Mononuclear cell (primary cell): ENCODE results near the gene PIGZ. TPM values are rescaled to one million over a fixed set of nuclear protein-coding genes. Genes with fewer than 3 reads are reported as not detected.
"Not testable (repeated sequence)": the region's sequence is repeated elsewhere in the genome, so short reads cannot be mapped to it uniquely, and the experiment has no call there.

Source experiments
- H3K27me3 ChIP-seq: 2 replicates; pipeline ENCODE4 v1.6.0; 2011; ENCODE audit warnings: low read length, control low read depth; ENCODE audit not compliant: insufficient read depth
- H3K4me1 ChIP-seq: 2 replicates; pipeline ENCODE4 v1.5.1; 2011; ENCODE audit warnings: mild to moderate bottlenecking, low read length, control low read depth; ENCODE audit not compliant: insufficient read depth
- H3K4me3 ChIP-seq: 2 replicates; pipeline ENCODE4 v1.5.1; 2011; ENCODE audit warnings: mild to moderate bottlenecking, low read length, moderate library complexity
- H3K9me3 ChIP-seq: 2 replicates; pipeline ENCODE4 v1.5.1; 2011; ENCODE audit warnings: low read depth, mild to moderate bottlenecking, control low read depth, low read length
- total RNA-seq: library from RNA; depleted of rRNA; stranded (reverse); fragments of >200 nt; gene quantifications from one replicate; pipeline ENCODE4 v1.2.3, GENCODE V29; 2012

The PIGZ gene
- total RNA-seq, 1 donor = 1.0 TPM

DNA sequence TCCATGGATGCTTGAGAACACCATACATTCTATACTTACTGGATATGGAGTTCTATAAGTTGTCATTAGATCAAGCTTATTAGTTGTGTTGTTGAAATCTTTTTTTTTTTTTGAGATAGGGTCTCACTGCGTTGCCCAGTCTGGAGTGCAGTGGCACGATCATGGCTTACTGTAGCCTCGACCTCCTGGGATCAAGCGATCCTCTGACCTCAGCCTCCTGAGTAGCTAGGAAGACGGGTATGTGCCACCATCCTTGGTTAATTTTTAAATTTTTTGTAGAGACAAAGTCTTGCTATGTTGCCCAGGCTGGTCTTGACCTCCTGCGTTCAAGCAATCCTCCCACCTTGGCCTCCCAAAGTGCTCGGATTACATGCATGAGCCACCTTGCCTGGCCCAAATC, 13.8 kb downstream of the PIGZ start:
- H3K9me3 ChIP-seq = no peaks in the 10 kb centered on the region
- H3K4me3 ChIP-seq = no peak overlapping the region
- H3K4me1 ChIP-seq = no peaks in the 10 kb centered on the region
- no peaks in the 10 kb centered on the region for H3K27me3 ChIP-seq

DNA sequence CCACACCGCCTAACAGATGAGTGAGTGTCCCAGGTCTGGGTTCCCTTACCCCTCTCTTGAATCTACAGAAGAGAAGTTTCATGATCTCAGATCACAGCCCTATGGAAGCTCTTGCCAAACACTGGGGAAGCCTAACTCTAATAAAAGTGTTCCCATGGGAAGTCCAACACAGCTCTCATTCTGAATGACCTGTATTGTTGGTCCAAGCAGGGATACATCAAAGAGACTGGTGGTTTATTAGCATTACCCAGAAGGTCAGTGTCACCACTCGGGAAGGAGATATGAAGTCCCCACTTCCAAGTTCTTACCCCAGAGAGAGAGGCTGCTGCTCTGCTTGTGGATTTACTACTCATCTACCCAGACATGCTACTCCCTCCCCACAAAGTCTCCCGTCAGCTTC, 17.3 kb downstream of the PIGZ start:
- no peaks in the 10 kb centered on the region for H3K9me3 ChIP-seq
- no peaks in the 10 kb centered on the region for H3K4me1 ChIP-seq
- H3K4me3 ChIP-seq = no peak overlapping the region
- H3K27me3 ChIP-seq = no peaks in the 10 kb centered on the region

DNA sequence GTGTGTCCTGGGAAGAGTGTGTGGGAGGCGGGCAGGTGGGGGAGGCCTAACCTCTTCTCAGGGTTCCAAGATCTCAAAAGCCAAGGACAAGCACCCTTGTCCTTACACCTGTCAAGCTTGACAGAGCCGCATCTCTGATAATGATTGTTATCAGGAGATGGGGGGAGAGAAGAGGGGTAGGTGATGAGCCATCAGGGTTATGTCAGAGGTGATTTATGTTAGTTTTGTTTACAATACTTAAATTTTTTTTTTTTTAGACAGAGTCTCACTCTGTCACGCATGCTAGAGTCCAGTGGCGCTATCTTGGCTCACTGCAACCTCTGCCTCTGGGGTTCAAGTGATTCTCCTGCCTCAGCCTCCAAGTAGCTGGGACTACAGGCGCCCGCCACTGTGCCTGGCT, 18.9 kb downstream of the PIGZ start:
- no peaks in the 10 kb centered on the region for H3K4me1 ChIP-seq
- H3K9me3 ChIP-seq = no peaks in the 10 kb centered on the region
- no peaks in the 10 kb centered on the region for H3K27me3 ChIP-seq
- H3K4me3 ChIP-seq = no peak overlapping the region

DNA sequence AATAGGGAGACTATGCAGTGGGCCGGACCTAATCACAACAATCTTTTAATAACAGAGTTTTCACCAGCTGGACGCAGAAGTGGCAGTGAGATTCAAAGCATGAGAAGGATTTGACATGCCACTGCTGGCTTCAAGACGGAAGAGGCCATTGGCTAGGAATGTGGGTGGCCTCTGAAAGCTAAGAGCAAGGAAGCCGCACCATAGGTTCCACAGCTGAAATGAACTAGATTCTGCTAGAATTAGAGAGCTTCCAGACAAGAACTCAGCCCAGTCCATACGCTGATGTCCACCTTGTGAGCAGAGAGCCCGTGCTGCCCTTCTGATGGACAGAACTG, 19.4 kb downstream of the PIGZ start:
- H3K4me3 ChIP-seq = no peak overlapping the region
- H3K27me3 ChIP-seq = no peaks in the 10 kb centered on the region
- peaks cover 3% of the 10 kb centered on the region for H3K4me1 ChIP-seq
- H3K9me3 ChIP-seq = no peaks in the 10 kb centered on the region

DNA sequence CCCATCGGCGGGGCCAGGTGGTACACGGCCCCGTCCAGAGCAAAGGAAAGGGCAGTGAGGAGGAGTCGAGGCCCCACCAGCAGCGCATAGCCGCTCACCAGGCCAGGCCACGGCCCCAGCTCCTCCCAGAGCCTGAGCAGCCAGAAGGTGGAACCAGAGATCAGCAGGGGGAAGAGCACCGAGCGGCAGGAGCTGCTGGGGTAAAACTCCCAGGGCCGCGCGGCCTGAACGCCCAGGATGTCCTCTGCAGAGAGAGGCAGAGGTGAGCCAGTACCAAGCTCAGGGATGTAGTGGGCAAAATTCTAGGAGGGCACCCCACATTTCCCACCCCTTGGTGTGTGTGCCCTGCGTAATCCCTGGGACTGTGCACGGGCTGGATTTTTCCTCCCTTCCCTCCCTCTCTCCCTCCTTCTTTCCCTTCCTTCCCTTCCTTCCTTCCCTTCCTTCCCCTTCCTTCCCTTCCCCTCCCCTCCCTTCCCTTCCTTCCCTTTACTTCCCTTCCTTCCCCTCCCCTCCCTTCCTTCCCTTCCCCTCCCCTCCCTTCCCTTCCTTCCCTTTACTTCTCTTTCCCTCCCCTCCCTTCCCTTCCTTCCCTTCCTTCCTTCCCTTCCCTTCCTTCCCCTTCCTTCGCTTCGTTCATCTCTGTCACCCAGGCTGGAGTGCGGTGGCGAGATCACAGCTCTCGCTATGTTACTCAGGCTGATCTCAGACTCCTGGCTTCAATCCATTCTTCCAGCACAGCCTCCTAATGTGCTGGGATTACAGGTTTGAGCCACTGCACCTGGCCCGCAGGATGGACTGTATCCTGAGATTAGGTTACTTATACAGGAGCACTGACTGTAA, 20.0 kb downstream of the PIGZ start:
- Histone ChIP-seq H3K27me3 (no peaks in the 10 kb centered on the region), H3K9me3 (no peaks in the 10 kb centered on the region)

DNA sequence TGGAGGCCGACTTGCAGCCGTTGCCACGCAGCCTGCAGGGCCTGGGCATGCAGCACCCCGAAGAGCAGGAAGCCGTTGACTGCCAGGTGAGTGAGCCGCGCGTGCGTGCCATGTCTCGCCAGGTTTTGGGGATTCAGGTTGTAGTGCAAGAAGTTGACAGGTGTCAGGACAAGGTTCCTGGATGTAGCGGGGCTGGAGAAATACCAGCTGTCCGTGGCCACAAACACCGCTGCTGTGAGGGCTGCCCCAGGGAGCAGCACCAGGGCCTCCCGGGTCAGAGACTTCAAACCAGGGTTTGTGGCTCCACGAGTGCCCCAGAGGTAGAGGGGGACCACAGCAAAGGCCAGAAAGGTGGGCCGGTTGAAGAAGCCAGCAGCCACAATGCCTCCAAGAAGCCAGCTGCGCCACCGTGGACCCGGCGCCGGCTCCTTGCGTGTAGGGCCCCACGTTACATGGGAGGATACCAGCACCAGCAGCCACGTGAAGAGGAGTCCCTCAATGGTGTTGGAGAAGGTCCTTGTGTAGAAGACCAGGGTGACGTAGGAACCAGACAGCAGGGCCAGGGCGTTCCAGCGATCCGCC, 20.7 kb downstream of the PIGZ start:
- H3K4me3 ChIP-seq = no peak overlapping the region
- no peaks in the 10 kb centered on the region for H3K27me3 ChIP-seq
- peaks cover 16% of the 10 kb centered on the region for H3K4me1 ChIP-seq
- H3K9me3 ChIP-seq = no peaks in the 10 kb centered on the region

More for the DNA sequence above, 20.0 kb downstream of the PIGZ start:
- Histone ChIP-seq H3K4me1 (peaks cover 9% of the 10 kb centered on the region), H3K4me3 (no peak overlapping the region)

DNA sequence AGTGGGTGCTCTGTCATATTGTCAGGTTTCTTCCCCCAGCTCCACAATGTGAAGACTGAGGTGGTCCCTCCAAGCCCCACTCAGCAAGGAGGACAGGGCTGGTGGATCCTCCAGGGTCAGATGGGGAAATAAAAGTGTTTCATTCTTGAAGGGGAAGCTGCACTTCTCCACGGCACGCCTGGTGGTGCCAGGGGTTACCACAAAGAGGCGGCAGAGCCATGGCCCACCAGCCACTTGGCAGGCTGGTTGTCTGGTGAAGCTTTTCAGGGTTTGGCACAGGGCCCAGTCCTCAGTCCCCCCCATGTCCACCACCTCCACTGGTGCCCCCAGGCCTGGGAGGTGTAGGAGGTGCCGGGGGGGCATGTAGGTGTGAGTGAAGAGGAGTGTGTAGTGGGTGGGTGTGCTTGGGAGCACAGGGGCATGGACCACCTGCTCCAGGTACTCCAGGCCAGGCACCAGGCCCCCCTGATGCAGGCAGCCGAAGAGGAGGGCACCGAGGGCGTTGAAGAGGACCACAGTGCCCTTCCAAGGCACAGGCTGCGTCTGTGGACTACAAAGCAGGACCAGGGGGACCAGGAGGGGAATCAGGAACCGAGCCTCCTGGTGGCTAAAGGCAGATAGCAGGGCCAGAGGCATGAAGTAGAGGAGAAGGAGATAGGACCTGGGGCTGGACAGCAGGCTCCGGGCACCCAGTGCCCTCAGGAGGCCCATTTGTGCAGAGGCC, 21.3 kb downstream of the PIGZ start:
- Histone ChIP-seq H3K4me3 (no peak overlapping the region), H3K9me3 (no peaks in the 10 kb centered on the region), H3K27me3 (no peaks in the 10 kb centered on the region), H3K4me1 (peaks cover 18% of the 10 kb centered on the region)

DNA sequence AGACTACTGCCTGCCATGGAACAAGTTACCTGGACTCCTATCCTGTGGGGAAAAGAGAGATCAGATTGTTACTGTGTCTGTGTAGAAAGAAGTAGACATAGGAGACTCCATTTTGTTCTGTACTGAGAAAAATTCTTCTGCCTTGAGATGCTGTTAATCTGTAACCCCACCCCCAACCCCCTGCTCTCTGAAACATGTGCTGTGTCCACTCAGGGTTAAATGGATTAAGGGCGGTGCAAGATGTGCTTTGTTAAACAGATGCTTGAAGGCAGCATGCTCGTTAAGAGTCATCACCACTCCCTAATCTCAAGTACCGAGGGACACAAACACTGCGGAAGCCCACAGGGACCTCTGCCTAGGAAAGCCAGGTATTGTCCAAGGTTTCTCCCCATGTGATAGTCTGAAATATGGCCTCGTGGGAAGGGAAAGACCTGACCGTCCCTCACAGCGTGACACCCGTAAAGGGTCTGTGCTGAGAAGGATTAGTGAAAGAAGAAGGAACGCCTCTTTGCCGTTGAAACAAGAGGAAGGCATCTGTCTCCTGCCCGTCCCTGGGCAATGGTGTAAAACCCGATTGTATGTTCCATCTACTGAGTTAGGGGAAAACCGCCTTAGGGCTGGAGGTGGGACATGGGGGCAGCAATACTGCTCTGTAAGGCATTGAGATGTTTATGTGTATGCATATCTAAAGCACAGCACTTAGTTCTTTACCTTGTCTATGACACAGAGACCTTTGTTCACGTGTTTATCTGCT, 24.4 kb downstream of the PIGZ start:
- H3K27me3 ChIP-seq, H3K9me3 ChIP-seq, H3K4me3 ChIP-seq: not testable (repeated sequence)
- H3K4me1 ChIP-seq = peaks cover 35% of the 10 kb centered on the region

DNA sequence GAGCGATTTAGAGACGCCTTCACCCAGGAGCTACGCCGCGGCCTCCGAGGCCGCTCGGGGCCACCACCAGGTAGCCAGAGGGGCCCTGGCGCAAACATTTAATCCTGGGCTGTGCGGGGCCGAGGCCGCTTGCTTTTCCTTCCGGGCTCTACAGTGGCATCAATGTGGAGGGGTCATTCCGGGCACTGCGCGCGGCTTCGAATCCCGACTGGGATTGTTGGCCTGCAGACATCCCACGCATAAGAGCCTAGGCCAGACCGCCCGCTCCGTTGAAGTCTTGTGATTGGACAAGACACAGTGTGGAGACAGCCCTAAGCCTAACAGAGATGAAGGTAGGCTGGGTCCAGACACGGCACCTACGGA, 25.7 kb downstream of the PIGZ start:
- H3K4me3 ChIP-seq = peak overlapping the region; percentile 98
- H3K27me3 ChIP-seq = no peaks in the 10 kb centered on the region
- no peaks in the 10 kb centered on the region for H3K9me3 ChIP-seq
- peaks cover 35% of the 10 kb centered on the region for H3K4me1 ChIP-seq

DNA sequence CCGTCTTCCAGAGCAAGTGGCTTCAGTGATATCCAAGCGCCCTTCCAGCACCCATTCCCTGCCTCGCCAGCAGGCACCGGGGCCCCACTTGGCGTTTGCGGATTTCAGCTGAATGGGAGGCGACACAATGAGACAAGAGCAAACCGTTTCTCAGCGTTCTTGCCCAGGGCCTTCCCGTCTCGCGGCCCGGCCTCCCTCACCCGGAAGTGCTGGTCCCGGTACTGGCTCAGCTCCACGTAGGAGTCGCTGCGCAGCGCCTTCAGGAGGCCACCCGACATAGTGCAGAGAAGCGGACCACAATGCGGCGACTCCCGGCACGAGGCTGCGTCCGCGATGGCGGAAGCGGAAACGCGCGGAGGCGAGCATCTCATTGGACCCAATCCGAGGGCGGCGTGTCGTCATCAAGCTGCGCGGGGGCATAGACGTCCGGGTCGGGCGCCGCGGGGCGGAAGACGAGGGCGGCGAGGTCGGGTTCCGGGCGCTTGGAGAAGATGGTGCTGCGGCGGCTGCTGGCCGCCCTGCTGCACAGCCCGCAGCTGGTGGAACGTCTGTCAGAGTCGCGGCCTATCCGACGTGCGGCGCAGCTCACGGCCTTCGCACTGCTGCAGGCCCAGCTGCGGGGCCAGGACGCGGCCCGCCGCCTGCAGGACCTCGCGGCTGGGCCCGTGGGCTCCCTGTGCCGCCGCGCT, 26.3 kb downstream of the PIGZ start, which contains the start of gene NCBP2:
NCBP2 (minus strand) TSS at position 303 of the 689 bp plus-strand sequence; CDS start at position 278, 25 bp downstream.
- H3K9me3 ChIP-seq = no peaks in the 10 kb centered on the region
- H3K27me3 ChIP-seq = no peaks in the 10 kb centered on the region
- H3K4me3 ChIP-seq = peak within 1 kb of the TSS; percentile 98
- peaks cover 35% of the 10 kb centered on the region for H3K4me1 ChIP-seq

DNA sequence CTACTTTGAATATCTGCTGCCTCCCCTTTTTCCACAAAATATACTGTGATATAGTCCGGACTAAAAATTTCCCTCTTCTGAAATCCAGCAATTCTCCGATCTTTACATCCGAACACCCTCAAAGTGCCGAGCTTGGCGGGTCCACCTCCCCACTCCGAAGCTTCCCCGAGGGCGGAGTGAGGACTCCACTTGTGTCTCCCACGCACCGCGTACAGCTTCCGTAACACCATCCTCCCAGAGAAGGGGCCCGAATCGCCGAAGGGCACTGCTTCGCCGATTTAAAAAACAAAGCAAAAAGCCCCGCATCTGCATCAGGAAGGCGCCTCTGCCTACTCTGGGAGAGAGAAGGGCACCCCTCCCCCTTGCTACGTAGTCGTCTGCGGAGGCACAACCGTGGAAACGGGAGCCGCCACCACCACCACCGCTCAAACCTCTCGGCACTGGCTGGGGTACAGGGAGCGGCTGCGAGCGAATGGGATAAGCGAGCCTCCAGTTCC, 26.9 kb downstream of the PIGZ start:
- peak overlapping the region; percentile 98 for H3K4me3 ChIP-seq
- H3K4me1 ChIP-seq = peaks cover 35% of the 10 kb centered on the region
- H3K9me3 ChIP-seq = no peaks in the 10 kb centered on the region
- H3K27me3 ChIP-seq = no peaks in the 10 kb centered on the region

DNA sequence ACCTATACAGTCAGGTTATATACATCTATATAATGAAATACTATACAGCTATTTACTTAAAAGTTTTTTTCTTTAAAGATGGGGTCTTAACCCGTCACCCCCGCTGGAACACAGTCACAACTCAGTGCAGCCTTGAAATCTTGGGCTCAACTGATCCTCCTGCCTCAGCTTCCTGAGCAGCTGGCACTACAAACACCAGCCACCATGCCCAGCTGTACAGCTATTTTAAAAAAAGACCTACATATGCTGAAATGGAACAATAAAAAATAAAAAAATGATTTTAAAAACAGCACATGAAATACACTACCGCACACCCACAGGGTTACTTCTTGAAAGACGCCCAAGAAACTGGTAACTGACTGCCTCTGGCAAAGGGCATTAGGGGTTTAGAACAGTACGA, 30.1 kb downstream of the PIGZ start:
- Histone ChIP-seq H3K4me3 (no peak overlapping the region), H3K9me3 (no peaks in the 10 kb centered on the region), H3K4me1 (peaks cover 25% of the 10 kb centered on the region), H3K27me3 (no peaks in the 10 kb centered on the region)

DNA sequence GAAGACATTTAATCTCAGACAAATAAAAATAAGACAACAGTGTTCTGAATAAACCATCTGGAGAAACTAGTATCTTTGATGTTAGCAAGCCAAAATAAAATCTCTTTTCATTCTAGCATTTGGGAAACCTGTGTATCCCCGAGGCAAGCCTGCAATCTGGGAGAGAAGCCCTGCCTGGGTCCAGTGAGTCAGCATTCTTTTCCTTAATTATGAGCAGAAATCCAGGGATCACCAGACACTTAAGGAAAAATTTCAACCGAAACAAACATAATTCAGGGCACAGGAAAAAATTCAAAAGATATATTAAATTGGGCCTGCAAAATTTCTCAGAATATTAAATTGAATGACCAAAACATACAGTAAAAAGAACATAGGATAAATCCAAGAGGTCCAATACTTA, 30.5 kb downstream of the PIGZ start:
- Histone ChIP-seq H3K9me3 (no peaks in the 10 kb centered on the region), H3K4me3 (no peak overlapping the region), H3K4me1 (peaks cover 20% of the 10 kb centered on the region), H3K27me3 (no peaks in the 10 kb centered on the region)

DNA sequence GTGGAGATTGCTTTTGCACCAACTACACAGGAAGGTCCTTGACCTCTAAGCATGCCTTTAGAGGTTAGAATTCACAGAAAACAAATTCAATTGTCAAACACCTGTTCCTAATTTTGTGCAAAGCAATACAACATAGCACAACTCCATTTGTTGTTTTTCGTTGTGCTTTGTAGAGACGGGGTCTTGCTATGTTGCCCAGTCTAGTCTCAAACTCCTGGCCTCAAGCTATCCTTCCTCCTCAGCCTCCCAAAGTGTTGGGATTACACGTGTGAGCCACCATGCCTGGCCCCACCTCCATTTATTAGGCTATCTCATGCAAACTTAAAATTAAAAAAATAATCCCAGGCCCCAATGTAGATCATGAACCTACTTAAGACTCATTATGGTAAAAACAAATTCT, 32.3 kb downstream of the PIGZ start:
- peaks cover 13% of the 10 kb centered on the region for H3K4me1 ChIP-seq
- no peaks in the 10 kb centered on the region for H3K27me3 ChIP-seq
- H3K4me3 ChIP-seq = no peak overlapping the region
- no peaks in the 10 kb centered on the region for H3K9me3 ChIP-seq
